T-helper 1 cell (primary cell): Measurements from ENCODE around the gene RELA.
"Not testable (repeated sequence)": the region's sequence is repeated elsewhere in the genome, so short reads cannot be mapped to it uniquely, and the experiment has no call there.

Experiments
- DNase-seq, 5 donors: peaks; one replicate each; pipeline ENCODE4 v3.0.0-alpha.2; 2012 to 2020
- total RNA-seq, 4 donors: gene quantifications; one replicate each; lab custom pipeline; 2026; lab: John Stamatoyannopoulos, UW

RELA gene
- total RNA-seq, result 183 to 269 (median 235) reads per million in 4 donors

GRCh38 chr11:65662799-65663638 is at the start of gene RELA:
Gene RELA, minus strand, starts transcription at chr11:65662916. Its CDS starts 84 bp downstream, at chr11:65662832.
- DNase-seq, result peak; percentile 77 to 90 (median 84)

- peak; percentile 95 to 98 (median 97) for DNase-seq
Measured at GRCh38 chr11:65711785-65712632, 49.3 kb upstream of the RELA start, which contains the start of gene KAT5. Gene KAT5, plus strand, starts transcription at chr11:65712252. Its CDS starts 16 bp downstream, at chr11:65712268.

GRCh38 chr11:65710421-65710820 is 47.7 kb upstream of the RELA start:
- DNase-seq, result no peak

DNA sequence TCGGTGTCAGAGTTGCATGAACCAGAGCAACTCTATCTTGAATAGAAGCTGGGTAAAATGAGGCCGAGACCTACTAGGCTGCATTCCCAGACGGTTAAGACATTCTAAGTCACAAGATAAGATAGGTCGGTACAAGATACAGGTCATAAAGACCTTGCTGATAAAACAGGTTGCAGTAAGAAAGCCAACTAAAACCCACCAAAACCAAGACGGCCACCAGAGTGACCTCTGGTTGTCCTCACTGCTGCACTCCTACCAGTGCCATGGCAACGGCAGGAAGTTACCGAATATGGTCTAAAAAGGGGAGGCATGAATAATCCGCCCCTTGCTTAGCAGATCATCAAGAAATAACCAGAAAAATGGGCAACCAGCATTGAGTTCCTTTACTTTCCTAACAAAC is 46.9 kb upstream of the RELA start:
- DNase-seq, result no peak

DNA sequence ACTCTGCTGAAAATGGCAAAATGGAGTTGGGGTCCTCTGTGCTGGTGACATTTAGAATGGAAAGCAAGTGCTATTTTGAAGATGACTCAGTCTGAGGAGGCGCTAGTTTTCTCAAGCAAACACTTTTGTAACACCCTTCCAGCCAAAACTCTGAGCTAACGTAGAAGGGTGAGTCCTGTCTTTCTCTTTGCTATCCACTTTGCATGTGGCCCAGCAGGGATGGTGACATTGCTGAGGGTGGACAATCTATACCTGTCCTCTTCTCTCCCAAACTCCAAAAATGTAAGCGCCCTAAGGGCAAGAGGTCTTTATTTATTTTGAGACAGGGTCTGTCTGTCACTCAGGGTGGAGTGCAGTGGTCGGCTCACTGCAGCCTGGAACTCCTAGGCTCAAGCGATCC is 45.7 kb upstream of the RELA start:
- DNase-seq, result no peak

DNA sequence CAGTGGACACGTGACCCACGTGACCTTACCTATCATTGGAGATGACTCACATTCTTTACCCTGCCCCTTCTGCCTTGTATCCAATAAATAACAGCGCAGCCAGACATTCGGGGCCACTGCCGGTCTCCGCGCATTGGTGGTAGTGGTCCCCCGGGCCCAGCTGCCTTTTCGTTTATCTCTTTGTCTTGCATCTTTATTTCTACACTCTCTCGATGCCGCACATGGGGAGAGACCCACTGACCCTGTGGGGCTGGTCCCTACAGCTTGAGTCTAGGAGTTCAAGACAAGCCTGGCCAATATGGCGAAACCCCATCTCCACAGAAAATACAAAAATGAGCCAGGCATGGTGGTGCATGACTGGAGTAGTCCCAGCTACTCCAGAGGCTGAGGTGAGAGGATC is 44.3 kb upstream of the RELA start:
- DNase-seq, result not testable (repeated sequence)

DNA sequence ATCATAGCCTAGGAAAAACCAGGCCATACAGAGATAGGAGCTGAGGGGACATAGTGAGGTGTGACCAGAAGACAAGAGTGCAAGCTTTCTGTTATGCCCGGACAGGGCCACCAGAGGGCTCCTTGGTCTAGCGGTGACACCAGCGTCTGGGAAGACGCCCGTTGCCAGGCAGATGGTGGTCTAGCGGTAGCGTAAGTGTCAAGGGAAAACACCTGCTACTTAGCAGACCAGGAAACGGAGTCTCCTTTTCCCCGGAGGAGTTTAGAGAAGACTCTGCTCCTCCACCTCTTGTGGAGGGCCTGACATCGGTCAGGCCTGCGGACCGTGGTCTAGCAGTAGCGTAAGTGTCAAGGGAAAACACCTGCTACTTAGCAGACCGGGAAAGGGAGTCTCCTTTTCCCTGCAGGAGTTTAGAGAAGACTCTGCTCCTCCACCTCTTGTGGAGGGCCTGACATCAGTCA is 43.6 kb upstream of the RELA start:
- peak; percentile 47 to 69 (median 59) for DNase-seq

DNA sequence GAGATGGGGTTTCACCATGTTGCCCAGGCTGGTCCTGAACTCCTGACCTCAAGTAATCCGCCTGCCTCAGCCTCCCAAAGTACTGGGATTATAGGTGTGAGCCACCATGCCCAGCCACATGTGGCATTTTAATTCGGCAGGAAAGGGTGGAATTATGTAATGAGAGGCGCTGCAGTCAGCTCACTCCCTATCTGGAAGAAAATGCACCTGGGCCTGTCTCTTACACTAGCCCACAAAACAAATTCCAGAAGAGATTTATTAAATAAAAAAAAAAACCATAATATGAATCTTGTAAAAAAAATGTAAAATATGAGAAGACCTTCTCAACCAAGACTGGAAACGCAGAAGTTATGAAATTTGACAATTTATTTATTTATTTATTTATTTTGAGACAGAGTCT is 41.1 kb upstream of the RELA start:
- DNase-seq, result no peak

DNA sequence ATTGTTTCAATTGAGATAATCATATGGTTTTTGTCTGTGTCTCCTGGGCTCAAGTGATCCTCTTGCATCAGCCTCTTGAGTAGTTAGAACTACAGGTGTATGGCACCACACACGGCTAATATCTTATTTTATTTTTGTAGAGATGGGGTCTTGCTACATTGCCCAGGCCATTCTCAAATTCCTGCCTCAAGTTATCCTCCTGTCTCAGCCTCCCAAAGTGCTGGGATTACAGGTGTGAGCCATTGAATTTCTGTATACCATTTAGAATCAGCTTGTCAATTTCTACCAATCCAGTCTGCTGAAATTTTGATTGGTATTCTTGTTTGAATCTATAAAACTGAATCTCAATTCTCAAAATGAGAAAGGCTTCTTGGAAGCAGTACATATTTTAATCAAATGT is 39.0 kb upstream of the RELA start:
- no peak for DNase-seq

GRCh38 chr11:65700399-65700798 is 37.7 kb upstream of the RELA start:
- no peak for DNase-seq

- no peak for DNase-seq
Measured at GRCh38 chr11:65699306-65699705, 36.6 kb upstream of the RELA start.

GRCh38 chr11:65698205-65698604 is 35.5 kb upstream of the RELA start:
- no peak for DNase-seq

DNA sequence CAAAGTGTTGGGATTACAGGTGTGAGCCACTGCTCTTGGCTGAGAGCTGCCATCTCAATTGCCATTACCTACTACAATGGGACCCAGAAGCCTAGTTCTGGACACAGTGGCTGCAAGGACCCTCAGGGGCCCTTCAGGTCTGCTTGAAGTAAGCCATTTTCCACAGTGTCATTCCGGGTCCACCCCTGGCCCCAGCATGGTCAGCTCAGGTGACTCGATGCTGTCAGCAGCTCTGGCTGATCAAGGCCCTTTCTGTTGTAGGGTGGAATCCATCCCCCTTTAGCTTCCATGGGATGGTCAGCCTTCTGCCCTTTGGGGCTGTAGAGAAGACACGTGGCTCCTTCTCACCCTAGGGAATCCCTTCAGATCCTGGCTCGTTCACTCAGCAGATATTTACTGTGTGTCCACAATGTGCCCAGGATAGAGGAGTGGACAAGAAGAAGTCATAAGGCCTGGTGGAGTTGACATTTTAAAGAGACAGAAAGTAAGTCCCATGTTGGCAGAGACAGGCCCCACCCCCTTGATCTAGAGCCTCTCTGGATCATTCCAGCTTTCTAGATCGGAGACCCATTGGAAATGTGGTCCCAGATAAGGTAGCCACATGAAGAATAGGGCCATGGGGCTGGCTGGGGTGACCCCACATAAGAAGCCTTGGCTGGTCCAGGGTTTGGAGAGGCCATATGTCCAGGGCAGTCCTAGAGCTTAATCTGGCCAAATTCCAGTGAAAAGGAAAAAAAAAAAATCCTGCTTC is 34.3 kb upstream of the RELA start:
- DNase-seq, result no peak

GRCh38 chr11:65695459-65696241 is 32.9 kb upstream of the RELA start:
- DNase-seq, result no peak

GRCh38 chr11:65692367-65692766 is 29.7 kb upstream of the RELA start:
- DNase-seq, result no peak

DNA sequence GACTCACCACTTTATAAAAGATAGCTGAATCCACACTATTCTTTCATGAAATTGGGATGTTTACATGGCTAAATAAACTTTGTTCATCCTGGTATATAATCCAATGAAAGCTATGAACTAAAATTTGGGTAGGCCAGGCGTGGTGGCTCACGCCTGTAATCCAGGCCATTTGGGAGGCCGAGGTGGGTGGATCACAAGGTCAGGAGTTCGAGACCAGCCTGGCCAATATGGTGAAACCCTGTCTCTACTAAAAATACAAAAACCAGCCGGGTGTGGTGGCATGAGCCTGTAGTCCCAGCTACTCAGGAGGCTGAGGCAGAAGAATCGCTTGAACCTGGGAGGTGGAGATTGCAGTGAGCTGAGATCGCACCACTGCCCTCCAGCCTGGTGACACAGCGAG is 29.1 kb upstream of the RELA start:
- DNase-seq, result not testable (repeated sequence)

- DNase-seq, result no peak
Measured at GRCh38 chr11:65685981-65686380, 23.3 kb upstream of the RELA start.

GRCh38 chr11:65683480-65683879 is 20.8 kb upstream of the RELA start:
- not testable (repeated sequence) for DNase-seq

DNA sequence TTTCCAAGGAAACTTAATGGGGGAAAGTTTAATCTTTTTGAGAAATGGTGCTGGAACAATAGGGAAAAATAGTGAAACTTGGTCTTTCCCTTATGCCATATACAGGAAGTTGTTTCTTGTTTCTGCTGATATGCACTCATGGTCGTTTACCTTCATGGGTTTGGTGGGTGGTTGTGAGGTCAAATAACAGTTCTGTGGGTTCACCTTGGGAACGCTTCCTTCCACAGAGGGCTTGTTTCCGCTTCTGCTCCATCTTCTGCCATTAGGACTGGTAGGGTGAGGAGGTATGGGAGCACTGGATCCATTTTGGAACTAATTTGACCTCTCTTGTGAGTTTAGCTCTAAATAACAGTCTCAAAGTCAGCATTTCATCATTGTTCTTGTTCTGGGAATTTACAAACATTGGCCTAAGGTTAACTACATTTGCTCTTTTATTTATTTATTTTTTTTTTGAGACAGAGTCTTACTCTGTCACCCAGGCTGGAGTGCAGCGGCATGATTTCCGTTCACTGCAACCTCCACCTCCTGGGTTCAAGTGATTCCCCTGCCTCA is 17.6 kb upstream of the RELA start:
- DNase-seq, result no peak

DNA sequence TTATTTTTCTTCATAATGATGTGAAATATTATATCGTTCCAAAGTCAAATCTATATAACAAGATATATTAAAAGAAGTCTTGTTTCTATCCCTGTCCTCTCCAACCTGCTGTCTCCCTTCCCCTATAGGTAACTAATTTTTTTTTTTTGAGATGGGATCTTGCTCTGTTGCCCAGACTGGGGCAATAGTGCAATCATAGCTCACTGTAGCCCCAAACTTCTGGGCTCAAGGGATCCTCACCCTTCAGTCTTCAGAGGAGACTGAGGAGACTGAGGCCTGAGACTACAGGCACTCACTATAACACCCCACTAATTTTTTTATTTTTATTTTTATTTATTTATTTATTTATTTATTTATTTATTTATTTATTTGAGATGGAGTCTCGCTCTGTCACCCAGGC is 10.3 kb upstream of the RELA start:
- no peak for DNase-seq

DNA sequence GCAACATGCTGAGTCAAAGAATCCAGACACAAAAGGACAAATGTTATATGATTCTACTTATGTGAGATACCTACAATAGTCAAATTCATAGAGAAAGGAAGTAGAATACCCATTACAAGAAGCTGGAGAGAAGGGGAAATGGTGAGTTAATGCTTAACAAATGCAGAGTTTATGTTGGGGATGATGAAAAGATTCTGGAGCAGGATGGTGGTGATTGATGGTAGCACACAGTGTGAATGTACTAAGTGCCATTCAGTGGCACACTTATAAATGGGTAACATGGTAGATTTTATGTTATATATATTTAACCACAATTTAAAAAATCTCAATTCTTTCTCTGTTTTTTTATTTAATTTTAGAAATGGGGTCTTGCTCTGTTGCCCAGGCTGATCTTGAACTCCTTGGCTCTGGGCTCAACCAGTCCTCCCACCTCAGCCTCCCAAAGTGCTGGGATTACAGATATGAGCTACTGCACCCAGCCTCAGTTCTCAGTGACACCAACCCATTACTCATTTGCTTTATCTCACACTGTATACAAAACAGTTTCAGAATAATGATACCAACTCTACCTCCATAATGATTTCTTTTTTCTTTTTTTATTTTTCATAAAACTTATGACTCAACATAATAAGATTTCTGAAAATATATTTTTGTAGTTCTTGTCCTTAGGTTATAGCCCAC is 9.6 kb upstream of the RELA start:
- no peak for DNase-seq
